HepG2 (cell line): ENCODE data around the gene PPAN. TPM values are rescaled to one million over a fixed set of nuclear protein-coding genes. Genes with fewer than 3 reads are reported as not detected.

Source experiments
- ASH2L ChIP-seq: fragments of 300-600, 200-600 bp; sonication (generic); IDR thresholded peaks from 2 replicates; pipeline ENCODE4 v1.7.0; 2017; ENCODE audit warnings: low read depth, mild to moderate bottlenecking, moderate library complexity, mixed read lengths, low read length; ENCODE audit not compliant: insufficient read length
- FOSL1 ChIP-seq: sonication (generic); formaldehyde crosslinking; IDR thresholded peaks from 2 replicates; pipeline ENCODE4 v1.9.0; 2021; ENCODE audit warnings: missing genetic modification reagents, borderline replicate concordance
- FOXC1 ChIP-seq: sonication (generic); formaldehyde crosslinking; IDR thresholded peaks from 2 replicates; pipeline ENCODE4 v1.8.0; 2022; ENCODE audit warnings: mild to moderate bottlenecking, missing genetic modification reagents, borderline replicate concordance
- MEIS2 ChIP-seq: sonication (generic); formaldehyde crosslinking; IDR thresholded peaks from 2 replicates; pipeline ENCODE4 v1.9.0; 2021; ENCODE audit warnings: mild to moderate bottlenecking, missing genetic modification reagents
- MTA3 ChIP-seq: sonication (generic); formaldehyde crosslinking; IDR thresholded peaks from 2 replicates; pipeline ENCODE4 v1.4.0; 2020; ENCODE audit warnings: missing genetic modification reagents
- NCOR1 ChIP-seq: fragments of 200-600 bp; sonication (generic); IDR thresholded peaks from 2 replicates; pipeline ENCODE4 v1.7.0; 2017; ENCODE audit warnings: antibody characterized with exemption, low read length, borderline replicate concordance
- PHF20 ChIP-seq: sonication (generic); formaldehyde crosslinking; IDR thresholded peaks from 2 replicates; pipeline ENCODE4 v1.5.0; 2020; ENCODE audit warnings: mild to moderate bottlenecking, missing genetic modification reagents
- PRDM4 ChIP-seq: sonication (generic); formaldehyde crosslinking; IDR thresholded peaks from 2 replicates; pipeline ENCODE4 v1.9.0; 2021; ENCODE audit warnings: missing genetic modification reagents, borderline replicate concordance
- SNAI1 ChIP-seq: sonication (generic); formaldehyde crosslinking; IDR thresholded peaks from 2 replicates; pipeline ENCODE4 v1.5.0; 2020; ENCODE audit warnings: mild to moderate bottlenecking, missing genetic modification reagents, borderline replicate concordance
- SRSF9 ChIP-seq: fragments of 200-400 bp; formaldehyde crosslinking; IDR thresholded peaks from 2 replicates; pipeline ENCODE4 v1.6.1; 2018; ENCODE audit warnings: borderline replicate concordance, mild to moderate bottlenecking, low read depth, low read length; ENCODE audit not compliant: insufficient read depth, poor library complexity, severe bottlenecking
- TP53 ChIP-seq: sonication (generic); formaldehyde crosslinking; conservative IDR thresholded peaks from 2 replicates; pipeline ENCODE4 v1.4.0; 2020; ENCODE audit warnings: missing genetic modification reagents
- ZBTB3 ChIP-seq: sonication (generic); formaldehyde crosslinking; IDR thresholded peaks from 2 replicates; pipeline ENCODE4 v1.4.0; 2020; ENCODE audit warnings: low read depth, mild to moderate bottlenecking, moderate library complexity, missing genetic modification reagents, borderline replicate concordance
- ZMAT3 ChIP-seq: sonication (generic); formaldehyde crosslinking; conservative IDR thresholded peaks from 2 replicates; pipeline ENCODE4 v1.7.0; 2021; ENCODE audit warnings: missing genetic modification reagents
- ZNF101 ChIP-seq: sonication (generic); formaldehyde crosslinking; IDR thresholded peaks from 2 replicates; pipeline ENCODE4 v1.4.0; 2020; ENCODE audit warnings: mild to moderate bottlenecking, low read depth, missing genetic modification reagents, borderline replicate concordance
- ZNF234 ChIP-seq: sonication (generic); formaldehyde crosslinking; conservative IDR thresholded peaks from 2 replicates; pipeline ENCODE4 v1.5.1; 2020; ENCODE audit warnings: mild to moderate bottlenecking, missing genetic modification reagents
- ZNF7 ChIP-seq: IDR thresholded peaks from 2 replicates; pipeline ENCODE4 v1.6.1; 2016; ENCODE audit warnings: missing biosample characterization, missing genetic modification reagents
- ZNF883 ChIP-seq: sonication (generic); formaldehyde crosslinking; IDR thresholded peaks from 2 replicates; pipeline ENCODE4 v1.5.1; 2020; ENCODE audit warnings: mild to moderate bottlenecking, missing genetic modification reagents; ENCODE audit errors: not compliant biosample characterization
- polyA plus RNA-seq, 8 experiments: library from polyadenylated mRNA; depleted of rRNA in 3 of 8; stranded (reverse) in 7 of 8; unstranded in 1 of 8; fragments of >200 nt; fragmentation: Illumina TruSeq in 4 of 8; extraction: Trizol in 4 of 8; gene quantifications; 2 replicates each; pipeline versions ENCODE4 v1.2.1 to v1.2.3, GENCODE V29; 2011 to 2016; ENCODE audit warnings: low read depth in 4 of 8, missing spikeins in 1 of 8, mixed read lengths in 1 of 8; ENCODE audit not compliant: insufficient read depth in 1 of 8
- total RNA-seq, 5 experiments: library from RNA; depleted of rRNA; stranded (reverse); fragments of >200 nt; fragmentation: Illumina TruSeq; extraction: Trizol; gene quantifications; 2 replicates each; pipeline ENCODE4 v1.2.3, GENCODE V29; 2016; ENCODE audit warnings: low read depth in 1 of 5
- TF ChIP-seq, protein P1 (sequence below): sonication (generic); formaldehyde crosslinking; IDR thresholded peaks from 2 replicates; pipeline ENCODE4 v1.4.0; 2020; ENCODE audit warnings: missing genetic modification reagents, borderline replicate concordance

Gene PPAN
- total and polyA plus RNA-seq, 2 of the 13 experiments (the other 11 are each of a cell fraction or from before 2014, with no cell fraction given), result 36.2 to 41.9 TPM

DNA sequence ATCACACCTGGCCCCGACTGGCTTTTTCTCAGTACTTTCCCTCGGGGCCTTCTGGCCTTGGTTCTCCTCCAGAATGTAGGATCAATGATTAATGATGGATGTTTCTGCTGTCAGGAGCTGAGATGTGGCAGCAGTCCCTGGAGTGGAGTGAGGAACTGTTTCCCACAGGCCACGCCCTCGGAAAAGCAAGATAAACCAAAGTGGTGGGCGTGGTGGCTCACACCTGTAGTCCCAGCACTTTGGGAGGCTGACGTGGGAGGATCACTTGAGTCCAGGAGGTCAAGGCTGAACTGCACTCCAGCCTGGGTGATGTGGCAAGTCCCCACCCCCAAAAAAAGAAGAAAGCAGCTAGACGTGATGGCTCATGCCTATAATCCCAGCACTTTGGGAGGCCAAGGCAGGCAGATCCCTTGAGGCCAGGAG is 27.1 kb upstream of the PPAN start (continued):
- TF ChIP-seq ZNF101 (CRISPR knock-in tag) (no peak), PHF20 (no peak), NCOR1 (no peak), ASH2L (no peak), SNAI1 (CRISPR knock-in tag) (no peak), SRSF9 (no peak), FOSL1 (CRISPR knock-in tag) (no peak), ZNF883 (CRISPR knock-in tag) (no peak), PRDM4 (no peak), ZNF234 (CRISPR knock-in tag) (no peak), ZMAT3 (no peak), ZBTB3 (CRISPR knock-in tag) (no peak), MEIS2 (CRISPR knock-in tag) (no peak), ZNF7 (CRISPR knock-in tag) (no peak), MTA3 (CRISPR knock-in tag) (no peak), TP53 (CRISPR knock-in tag) (no peak), FOXC1 (CRISPR knock-in tag) (no peak)
- TF ChIP-seq, protein P1, sequence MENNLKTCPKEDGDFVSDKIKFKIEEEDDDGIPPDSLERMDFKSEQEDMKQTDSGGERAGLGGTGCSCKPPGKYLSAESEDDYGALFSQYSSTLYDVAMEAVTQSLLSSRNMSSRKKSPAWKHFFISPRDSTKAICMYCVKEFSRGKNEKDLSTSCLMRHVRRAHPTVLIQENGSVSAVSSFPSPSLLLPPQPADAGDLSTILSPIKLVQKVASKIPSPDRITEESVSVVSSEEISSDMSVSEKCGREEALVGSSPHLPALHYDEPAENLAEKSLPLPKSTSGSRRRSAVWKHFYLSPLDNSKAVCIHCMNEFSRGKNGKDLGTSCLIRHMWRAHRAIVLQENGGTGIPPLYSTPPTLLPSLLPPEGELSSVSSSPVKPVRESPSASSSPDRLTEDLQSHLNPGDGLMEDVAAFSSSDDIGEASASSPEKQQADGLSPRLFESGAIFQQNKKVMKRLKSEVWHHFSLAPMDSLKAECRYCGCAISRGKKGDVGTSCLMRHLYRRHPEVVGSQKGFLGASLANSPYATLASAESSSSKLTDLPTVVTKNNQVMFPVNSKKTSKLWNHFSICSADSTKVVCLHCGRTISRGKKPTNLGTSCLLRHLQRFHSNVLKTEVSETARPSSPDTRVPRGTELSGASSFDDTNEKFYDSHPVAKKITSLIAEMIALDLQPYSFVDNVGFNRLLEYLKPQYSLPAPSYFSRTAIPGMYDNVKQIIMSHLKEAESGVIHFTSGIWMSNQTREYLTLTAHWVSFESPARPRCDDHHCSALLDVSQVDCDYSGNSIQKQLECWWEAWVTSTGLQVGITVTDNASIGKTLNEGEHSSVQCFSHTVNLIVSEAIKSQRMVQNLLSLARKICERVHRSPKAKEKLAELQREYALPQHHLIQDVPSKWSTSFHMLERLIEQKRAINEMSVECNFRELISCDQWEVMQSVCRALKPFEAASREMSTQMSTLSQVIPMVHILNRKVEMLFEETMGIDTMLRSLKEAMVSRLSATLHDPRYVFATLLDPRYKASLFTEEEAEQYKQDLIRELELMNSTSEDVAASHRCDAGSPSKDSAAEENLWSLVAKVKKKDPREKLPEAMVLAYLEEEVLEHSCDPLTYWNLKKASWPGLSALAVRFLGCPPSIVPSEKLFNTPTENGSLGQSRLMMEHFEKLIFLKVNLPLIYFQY (CRISPR knock-in tag), result no peak
